CD4-positive, alpha-beta T cell treated with Interleukin-10 for 1 hour (primary cell): ENCODE results near the gene ZDHHC6.
"Not testable (repeated sequence)": the region's sequence is repeated elsewhere in the genome, so short reads cannot be mapped to it uniquely, and the experiment has no call there.

ENCODE experiments used
- DNase-seq: peaks from one replicate; pipeline ENCODE4 v3.0.0-alpha.2; 2020

Gene ZDHHC6

GRCh38 chr10:112446855-112447619, at the start of gene ZDHHC6, which contains the start of gene VTI1A:
Gene ZDHHC6 (minus strand): TSS chr10:112446914. CDS start chr10:112445436, 1,478 bp downstream.
Gene VTI1A (plus strand): TSS chr10:112447215. CDS start chr10:112447374, 159 bp downstream.
- peak; percentile 87 for DNase-seq

- DNase-seq: no peak
Measured at GRCh38 chr10:112492736-112493135, 46.0 kb upstream of the ZDHHC6 start.

- no peak for DNase-seq
Measured at GRCh38 chr10:112491144-112491543, 44.4 kb upstream of the ZDHHC6 start.

- DNase-seq: no peak
Measured at GRCh38 chr10:112490545-112490944, 43.8 kb upstream of the ZDHHC6 start.

- DNase-seq: no peak
Measured at GRCh38 chr10:112487964-112488363, 41.2 kb upstream of the ZDHHC6 start.

- DNase-seq: no peak
Measured at GRCh38 chr10:112484399-112484798, 37.7 kb upstream of the ZDHHC6 start.

GRCh38 chr10:112481602-112482001, 34.9 kb upstream of the ZDHHC6 start:
- DNase-seq: no peak

GRCh38 chr10:112475575-112476218, 29.0 kb upstream of the ZDHHC6 start:
- peak; percentile 12 for DNase-seq

GRCh38 chr10:112471878-112472487, 25.3 kb upstream of the ZDHHC6 start:
- DNase-seq: peak; percentile 54

- no peak for DNase-seq
Measured at GRCh38 chr10:112467541-112468075, 20.9 kb upstream of the ZDHHC6 start.

GRCh38 chr10:112466802-112467201, 20.1 kb upstream of the ZDHHC6 start:
- no peak for DNase-seq

- DNase-seq: no peak
Measured at GRCh38 chr10:112465299-112465883, 18.7 kb upstream of the ZDHHC6 start.

GRCh38 chr10:112464074-112464473, 17.4 kb upstream of the ZDHHC6 start:
- DNase-seq: not testable (repeated sequence)

GRCh38 chr10:112461029-112461887, 14.5 kb upstream of the ZDHHC6 start:
- DNase-seq: no peak

GRCh38 chr10:112460366-112460765, 13.7 kb upstream of the ZDHHC6 start:
- DNase-seq: no peak

- no peak for DNase-seq
Measured at GRCh38 chr10:112456533-112456932, 9.8 kb upstream of the ZDHHC6 start.

- DNase-seq: no peak
Measured at GRCh38 chr10:112454910-112455779, 8.4 kb upstream of the ZDHHC6 start.

GRCh38 chr10:112448888-112449287, 2.2 kb upstream of the ZDHHC6 start:
- no peak for DNase-seq

- no peak for DNase-seq
Measured at GRCh38 chr10:112447620-112447928, 860 bp upstream of the ZDHHC6 start.

GRCh38 chr10:112446055-112446854, 459 bp downstream of the ZDHHC6 start:
- DNase-seq: peak; percentile 3
